ENCODE results near the gene MBNL1.

DNA sequence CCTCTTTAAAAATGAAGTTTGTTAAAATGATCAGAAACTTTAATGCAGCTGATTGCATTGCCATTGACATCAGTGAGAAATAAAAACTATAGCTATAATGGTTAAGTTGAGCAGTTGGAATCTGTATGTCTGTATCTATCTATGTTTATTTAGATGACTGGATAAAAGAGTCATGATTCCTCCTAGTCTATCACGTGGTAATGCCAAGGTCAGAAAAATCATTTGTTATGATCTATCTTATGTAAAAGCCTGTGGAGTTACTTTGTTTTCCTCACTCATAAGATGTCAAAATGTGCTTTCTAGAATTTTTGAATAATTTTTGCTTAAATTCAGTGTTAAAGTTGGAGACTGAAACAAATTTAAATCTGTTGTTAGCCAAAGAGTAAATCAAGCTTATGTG, 63.3 kb downstream of the MBNL1 start:
- TF ChIP-seq, protein P1, sequence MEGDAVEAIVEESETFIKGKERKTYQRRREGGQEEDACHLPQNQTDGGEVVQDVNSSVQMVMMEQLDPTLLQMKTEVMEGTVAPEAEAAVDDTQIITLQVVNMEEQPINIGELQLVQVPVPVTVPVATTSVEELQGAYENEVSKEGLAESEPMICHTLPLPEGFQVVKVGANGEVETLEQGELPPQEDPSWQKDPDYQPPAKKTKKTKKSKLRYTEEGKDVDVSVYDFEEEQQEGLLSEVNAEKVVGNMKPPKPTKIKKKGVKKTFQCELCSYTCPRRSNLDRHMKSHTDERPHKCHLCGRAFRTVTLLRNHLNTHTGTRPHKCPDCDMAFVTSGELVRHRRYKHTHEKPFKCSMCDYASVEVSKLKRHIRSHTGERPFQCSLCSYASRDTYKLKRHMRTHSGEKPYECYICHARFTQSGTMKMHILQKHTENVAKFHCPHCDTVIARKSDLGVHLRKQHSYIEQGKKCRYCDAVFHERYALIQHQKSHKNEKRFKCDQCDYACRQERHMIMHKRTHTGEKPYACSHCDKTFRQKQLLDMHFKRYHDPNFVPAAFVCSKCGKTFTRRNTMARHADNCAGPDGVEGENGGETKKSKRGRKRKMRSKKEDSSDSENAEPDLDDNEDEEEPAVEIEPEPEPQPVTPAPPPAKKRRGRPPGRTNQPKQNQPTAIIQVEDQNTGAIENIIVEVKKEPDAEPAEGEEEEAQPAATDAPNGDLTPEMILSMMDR (conservative IDR thresholded peaks at IDR 0.05; ENCODE audit: low read depth, low read length) = no peak
- TF ChIP-seq POLR2A (IDR thresholded peaks at IDR 0.05; ENCODE audit: low read depth, low read length) (no peak), NFE2L2 (IDR thresholded peaks at IDR 0.05; ENCODE audit: low read depth, low read length) (no peak)
